Stimulated activated memory B cell treated with anti-CD40 and anti-IgM and Interleukin-4, amounts not matched to agents 10 μg/mL and 1 μg/mL and 100 μg/mL, for 72 hours (primary cell): ENCODE data around the gene CLEC10A.
A peak's percentile ranks its signal among the peaks of the same experiment; 100 is the strongest.
"Not testable (repeated sequence)": the region's sequence is repeated elsewhere in the genome, so short reads cannot be mapped to it uniquely, and the experiment has no call there.

Experiments used
- ATAC-seq: fragments of 150-1000 bp; cut with Tn5 transposase; 2 replicates; pipeline ENCODE4 v1.10.0; 2021
- H3K27ac Mint-ChIP-seq: one replicate; pipeline ENCODE4 v1.8.0; 2022; ENCODE audit warnings: mild to moderate bottlenecking, mixed read lengths
- H3K27me3 Mint-ChIP-seq: one replicate; pipeline ENCODE4 v1.8.0; 2022; ENCODE audit warnings: mixed read lengths
- H3K36me3 Mint-ChIP-seq: one replicate; pipeline ENCODE4 v1.8.0; 2022; ENCODE audit warnings: mixed read lengths
- H3K4me1 Mint-ChIP-seq: one replicate; pipeline ENCODE4 v1.8.0; 2022; ENCODE audit warnings: mixed read lengths
- H3K4me3 Mint-ChIP-seq: one replicate; pipeline ENCODE4 v1.8.0; 2022; ENCODE audit warnings: mild to moderate bottlenecking, moderate library complexity, mixed read lengths
- H3K9me3 Mint-ChIP-seq: one replicate; pipeline ENCODE4 v1.8.0; 2022; ENCODE audit warnings: mixed read lengths

The CLEC10A gene

GRCh38 chr17:7095625-7096024 lies 15.6 kb upstream of the CLEC10A start:
- Mint-ChIP-seq H3K4me1 (peaks cover 32% of the 10 kb centered on the region), H3K9me3 (no peaks in the 10 kb centered on the region), H3K27me3 (peaks cover 10% of the 10 kb centered on the region), H3K36me3 (no peaks in the 10 kb centered on the region), H3K27ac (peak overlapping the region; percentile 73), H3K4me3 (no peak overlapping the region)
- peak; percentile 70 for ATAC-seq

- Mint-ChIP-seq H3K9me3 (no peaks in the 10 kb centered on the region), H3K36me3 (no peaks in the 10 kb centered on the region), H3K4me1 (peaks cover 32% of the 10 kb centered on the region), H3K4me3 (no peak overlapping the region), H3K27ac (peak overlapping the region; percentile 57), H3K27me3 (peaks cover 12% of the 10 kb centered on the region)
- no peak for ATAC-seq
Observed at GRCh38 chr17:7094652-7095019, 14.6 kb upstream of the CLEC10A start.

DNA sequence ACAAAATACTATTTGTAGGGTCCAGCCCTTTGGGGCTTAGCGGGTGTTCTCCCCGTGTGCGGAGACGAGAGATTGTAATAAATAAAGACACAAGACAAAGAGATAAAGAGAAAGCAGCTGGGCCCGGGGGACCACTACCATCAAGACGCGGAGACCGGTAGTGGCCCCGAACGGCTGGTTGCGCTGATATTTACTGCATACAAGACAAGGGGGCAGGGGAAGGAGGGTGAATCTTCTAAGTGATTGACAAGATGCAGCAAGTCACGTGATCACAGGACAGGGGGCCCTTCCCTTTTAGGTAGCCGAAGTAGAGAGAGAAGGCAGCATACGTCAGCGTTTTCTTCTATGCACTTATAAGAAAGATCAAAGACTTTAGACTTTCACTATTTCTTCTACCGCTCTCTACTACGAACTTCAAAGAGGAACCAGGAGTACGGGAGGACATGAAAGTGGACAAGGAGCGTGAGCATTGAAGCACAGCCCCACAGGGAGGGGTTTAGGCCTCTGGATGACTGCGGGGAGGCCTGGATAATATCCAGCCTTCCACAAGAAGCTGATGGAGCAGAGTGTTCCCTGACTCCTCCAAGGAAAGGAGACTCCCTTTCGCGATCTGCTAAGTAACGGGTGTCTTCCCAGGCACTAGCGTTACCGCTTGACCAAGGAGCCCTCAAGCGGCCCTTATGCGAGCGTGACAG lies 11.4 kb upstream of the CLEC10A start:
- peaks cover 28% of the 10 kb centered on the region for H3K4me1 Mint-ChIP-seq

GRCh38 chr17:7089570-7089969 lies 9.5 kb upstream of the CLEC10A start:
- H3K27me3 Mint-ChIP-seq = peaks cover 46% of the 10 kb centered on the region
- H3K36me3 Mint-ChIP-seq, ATAC-seq, H3K4me3 Mint-ChIP-seq, H3K27ac Mint-ChIP-seq, H3K4me1 Mint-ChIP-seq, H3K9me3 Mint-ChIP-seq: not testable (repeated sequence)

More for the DNA sequence above, 11.4 kb upstream of the CLEC10A start:
- H3K27me3 Mint-ChIP-seq = peaks cover 34% of the 10 kb centered on the region
- not testable (repeated sequence) for H3K27ac Mint-ChIP-seq, H3K4me3 Mint-ChIP-seq, H3K9me3 Mint-ChIP-seq, ATAC-seq, H3K36me3 Mint-ChIP-seq

- H3K27ac Mint-ChIP-seq, H3K9me3 Mint-ChIP-seq, H3K4me1 Mint-ChIP-seq: not testable (repeated sequence)
Observed at GRCh38 chr17:7088442-7088841, 8.4 kb upstream of the CLEC10A start.

DNA sequence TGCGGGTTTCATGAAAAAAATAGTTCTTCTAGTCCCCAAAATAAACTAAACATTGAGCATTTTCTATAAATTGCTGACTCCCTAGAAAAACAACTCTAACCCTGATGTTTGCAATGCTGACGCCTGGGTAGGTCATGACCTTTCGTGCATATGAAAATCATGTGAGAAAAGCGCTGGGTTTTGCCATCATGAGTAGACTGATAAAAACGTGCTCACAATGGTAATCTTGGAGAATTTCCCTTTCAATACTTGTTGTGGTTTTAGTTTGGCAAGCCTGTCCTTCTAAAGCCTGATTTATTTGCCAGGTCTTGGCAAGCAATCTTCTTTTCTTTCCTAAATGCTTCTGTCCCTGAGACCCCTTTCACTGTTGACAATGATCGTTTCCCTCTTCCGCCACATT lies 4.0 kb upstream of the CLEC10A start:
- no peak for ATAC-seq
- H3K4me3 Mint-ChIP-seq = no peak overlapping the region
- peaks cover 38% of the 10 kb centered on the region for H3K27me3 Mint-ChIP-seq
- H3K27ac Mint-ChIP-seq = no peak overlapping the region
- H3K9me3 Mint-ChIP-seq = no peaks in the 10 kb centered on the region
- H3K4me1 Mint-ChIP-seq = peaks cover 17% of the 10 kb centered on the region
- no peaks in the 10 kb centered on the region for H3K36me3 Mint-ChIP-seq

More at GRCh38 chr17:7088442-7088841, 8.4 kb upstream of the CLEC10A start:
- not testable (repeated sequence) for H3K4me3 Mint-ChIP-seq, H3K36me3 Mint-ChIP-seq, ATAC-seq
- H3K27me3 Mint-ChIP-seq = peaks cover 52% of the 10 kb centered on the region

GRCh38 chr17:7083592-7083991 lies 3.5 kb upstream of the CLEC10A start:
- Mint-ChIP-seq H3K9me3 (no peaks in the 10 kb centered on the region), H3K27ac (no peak overlapping the region), H3K27me3 (peaks cover 33% of the 10 kb centered on the region), H3K4me1 (peaks cover 17% of the 10 kb centered on the region), H3K36me3 (no peaks in the 10 kb centered on the region), H3K4me3 (no peak overlapping the region)
- no peak for ATAC-seq

DNA sequence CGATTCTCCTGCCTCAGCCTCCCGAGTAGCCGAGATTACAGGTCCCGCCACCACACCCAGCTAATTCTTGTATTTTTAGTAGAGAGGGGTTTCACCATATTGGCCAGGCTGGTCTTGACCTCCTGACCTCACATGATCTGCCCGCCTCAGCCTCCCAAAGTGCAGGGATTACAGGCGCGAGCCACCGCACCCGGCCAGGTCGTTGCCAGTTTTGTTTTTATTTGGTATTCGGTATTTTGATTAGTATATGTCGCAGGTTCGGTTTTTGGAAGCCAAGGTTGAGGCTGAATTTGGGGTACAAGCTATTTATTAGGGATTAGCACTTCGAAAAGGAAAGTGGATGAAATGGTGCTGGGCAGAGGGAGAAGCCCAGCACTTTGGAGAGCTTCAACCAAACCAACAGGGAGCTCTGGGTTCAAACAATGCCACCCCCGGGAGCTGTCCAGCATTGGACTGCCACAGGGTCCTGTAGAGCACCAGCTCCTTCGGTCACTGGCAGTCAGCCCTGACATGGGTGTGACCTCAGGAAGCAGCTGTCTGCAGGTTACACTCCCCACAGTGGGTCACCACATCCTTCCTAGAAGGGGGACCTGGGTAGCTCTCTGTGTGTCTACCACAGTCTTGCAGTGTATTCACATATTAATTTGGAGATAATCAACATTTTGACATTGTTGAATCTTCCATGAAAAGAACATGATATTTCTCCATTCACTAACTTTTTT lies 1.5 kb upstream of the CLEC10A start:
- Mint-ChIP-seq H3K9me3 (no peaks in the 10 kb centered on the region), H3K36me3 (no peaks in the 10 kb centered on the region), H3K4me3 (no peak overlapping the region), H3K27me3 (peaks cover 28% of the 10 kb centered on the region), H3K4me1 (peaks cover 17% of the 10 kb centered on the region), H3K27ac (no peak overlapping the region)
- ATAC-seq = peak; percentile 74

- H3K27ac Mint-ChIP-seq = no peak overlapping the region
Observed at GRCh38 chr17:7080456-7081041, 498 bp upstream of the CLEC10A start.

DNA sequence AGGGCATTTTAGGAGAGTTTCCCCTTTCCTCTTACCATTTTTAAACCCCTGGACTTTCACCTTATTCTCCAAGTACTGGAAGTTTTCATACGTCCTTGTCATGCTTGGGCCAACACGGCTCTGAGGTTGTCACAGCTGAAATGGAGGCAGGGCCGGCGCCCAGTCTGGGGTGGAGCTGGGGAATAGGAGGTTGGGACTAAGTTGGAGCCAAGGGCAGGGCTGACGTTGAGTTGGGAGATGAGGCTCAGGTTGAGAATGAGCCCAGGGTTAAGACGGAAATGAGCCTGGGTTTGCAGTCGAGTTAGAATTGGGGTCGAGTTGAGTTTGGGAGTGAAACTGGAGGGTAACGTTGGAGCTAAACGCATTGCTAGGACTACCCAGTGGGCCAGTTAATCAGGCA lies 1.3 kb downstream of the CLEC10A start:
- Mint-ChIP-seq H3K27me3 (peaks cover 9% of the 10 kb centered on the region), H3K27ac (no peak overlapping the region), H3K4me3 (no peak overlapping the region), H3K36me3 (no peaks in the 10 kb centered on the region), H3K9me3 (no peaks in the 10 kb centered on the region), H3K4me1 (peaks cover 12% of the 10 kb centered on the region)
- no peak for ATAC-seq

More at GRCh38 chr17:7080456-7081041, 498 bp upstream of the CLEC10A start:
- Mint-ChIP-seq H3K4me1 (peaks cover 17% of the 10 kb centered on the region), H3K36me3 (no peaks in the 10 kb centered on the region), H3K27me3 (peaks cover 18% of the 10 kb centered on the region), H3K9me3 (no peaks in the 10 kb centered on the region), H3K4me3 (no peak overlapping the region)
- ATAC-seq = no peak

DNA sequence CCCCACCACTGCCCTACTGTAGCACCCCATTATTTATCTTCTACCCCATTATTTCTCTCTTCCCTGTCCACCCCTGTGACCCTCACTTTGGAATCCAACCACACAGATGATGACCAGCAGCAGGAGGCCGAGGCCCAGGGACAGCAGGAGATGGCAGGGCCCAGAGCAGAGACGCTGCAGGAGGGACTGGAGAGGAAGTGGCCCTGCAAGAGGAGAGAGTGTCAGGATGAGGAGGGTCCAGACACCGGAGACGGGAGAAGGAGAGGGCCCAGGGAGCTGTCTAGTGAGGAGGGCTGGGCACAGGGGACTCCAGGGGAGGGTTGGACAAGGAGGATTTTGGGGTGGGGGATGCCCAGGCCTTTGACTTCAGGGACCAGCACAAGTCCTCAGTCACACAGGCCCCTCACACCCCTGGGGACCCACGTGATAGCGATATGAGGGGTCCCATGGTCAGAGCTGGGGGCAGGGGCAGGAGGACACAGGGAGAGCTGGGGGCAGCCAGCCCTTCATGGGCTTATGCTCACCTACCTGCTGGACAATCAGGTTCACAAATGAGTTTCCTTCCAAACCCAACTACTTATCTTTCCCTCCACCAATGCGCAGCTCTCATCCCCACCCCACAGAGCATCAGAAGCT lies 2.0 kb downstream of the CLEC10A start:
- Mint-ChIP-seq H3K4me3 (no peak overlapping the region), H3K9me3 (no peaks in the 10 kb centered on the region), H3K4me1 (peaks cover 12% of the 10 kb centered on the region), H3K27me3 (peaks cover 9% of the 10 kb centered on the region), H3K27ac (no peak overlapping the region), H3K36me3 (no peaks in the 10 kb centered on the region)
- no peak for ATAC-seq

GRCh38 chr17:7074931-7075330 lies 5.1 kb downstream of the CLEC10A start:
- ATAC-seq = no peak
- Mint-ChIP-seq H3K36me3 (no peaks in the 10 kb centered on the region), H3K27ac (no peak overlapping the region), H3K4me1 (peaks cover 1% of the 10 kb centered on the region), H3K4me3 (no peak overlapping the region), H3K9me3 (no peaks in the 10 kb centered on the region), H3K27me3 (peaks cover 17% of the 10 kb centered on the region)

GRCh38 chr17:7072406-7072805 lies 7.6 kb downstream of the CLEC10A start:
- no peak overlapping the region for H3K27ac Mint-ChIP-seq
- ATAC-seq = peak; percentile 36
- H3K27me3 Mint-ChIP-seq = peaks cover 19% of the 10 kb centered on the region
- no peaks in the 10 kb centered on the region for H3K4me1 Mint-ChIP-seq
- peaks cover 16% of the 10 kb centered on the region for H3K9me3 Mint-ChIP-seq
- H3K4me3 Mint-ChIP-seq = no peak overlapping the region
- peaks cover 11% of the 10 kb centered on the region for H3K36me3 Mint-ChIP-seq

DNA sequence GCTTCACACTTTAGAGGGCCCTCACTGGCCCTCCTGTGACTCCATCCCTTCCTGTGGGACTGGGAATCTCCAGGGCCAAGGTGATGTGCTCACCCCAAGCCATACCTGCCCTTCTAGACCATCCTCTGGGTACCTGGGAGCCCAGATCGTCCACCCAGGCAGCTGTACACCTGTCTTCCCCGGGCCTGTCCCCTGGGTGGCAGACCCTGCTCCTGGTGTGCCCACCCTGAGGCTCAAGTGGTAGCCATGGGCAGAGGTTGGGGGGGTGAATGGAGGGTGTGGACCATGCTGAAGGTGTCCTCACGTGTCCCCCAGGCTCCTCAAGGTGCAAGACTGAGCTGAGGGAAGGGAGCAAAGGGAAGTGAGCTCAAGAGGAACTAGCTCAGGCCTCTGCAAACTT lies 9.3 kb downstream of the CLEC10A start:
- Mint-ChIP-seq H3K4me3 (no peak overlapping the region), H3K27ac (no peak overlapping the region), H3K27me3 (peaks cover 31% of the 10 kb centered on the region), H3K9me3 (peaks cover 20% of the 10 kb centered on the region), H3K36me3 (peaks cover 15% of the 10 kb centered on the region), H3K4me1 (no peaks in the 10 kb centered on the region)
- no peak for ATAC-seq

- H3K36me3 Mint-ChIP-seq = peaks cover 15% of the 10 kb centered on the region
- H3K27me3 Mint-ChIP-seq = peaks cover 53% of the 10 kb centered on the region
- H3K27ac Mint-ChIP-seq = no peak overlapping the region
- no peaks in the 10 kb centered on the region for H3K4me1 Mint-ChIP-seq
- H3K9me3 Mint-ChIP-seq = peaks cover 20% of the 10 kb centered on the region
- no peak overlapping the region for H3K4me3 Mint-ChIP-seq
- no peak for ATAC-seq
Observed at GRCh38 chr17:7068268-7068667, 11.8 kb downstream of the CLEC10A start.
